ENCODE measurements around the gene EN2.

EN2 gene

DNA sequence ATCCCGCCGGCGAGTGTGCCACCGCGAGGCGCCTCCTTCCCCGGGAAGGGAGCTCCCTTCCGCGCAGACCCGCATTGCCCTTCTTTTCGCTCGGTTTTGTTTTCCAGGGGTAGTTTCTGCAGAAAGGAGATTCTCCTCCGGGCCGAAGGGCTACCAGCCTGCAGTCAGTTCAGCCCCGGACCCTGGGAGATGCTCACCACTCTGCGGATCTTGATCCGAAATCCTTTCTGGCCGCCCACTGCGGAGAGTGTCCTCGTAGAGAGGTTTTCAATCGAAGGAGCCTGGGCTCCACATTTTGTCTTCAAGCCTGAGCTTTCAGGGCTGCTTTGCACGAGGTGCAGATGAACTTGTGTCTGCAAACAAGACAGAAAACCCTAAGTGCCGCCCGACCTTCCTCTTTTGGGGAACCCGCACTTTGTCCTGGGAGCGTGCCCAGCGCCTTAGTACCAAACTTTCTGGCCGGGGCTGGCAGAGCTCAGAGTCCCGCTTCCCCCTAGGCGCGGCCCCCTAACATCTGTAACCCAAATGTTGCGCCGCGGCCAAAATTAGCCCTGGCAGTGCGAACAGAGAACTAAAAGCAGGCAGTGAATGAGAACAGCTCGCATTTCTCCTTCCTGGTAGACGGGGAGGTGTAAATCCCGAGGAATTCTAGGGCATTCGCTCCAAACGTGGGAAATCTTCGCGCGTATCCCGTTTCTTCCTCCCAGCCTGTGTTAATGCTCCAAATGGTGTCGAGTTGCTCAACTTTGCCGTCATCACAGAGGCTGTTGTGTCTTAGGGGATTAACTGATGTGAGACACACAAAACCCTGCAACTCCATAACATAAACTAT lies 6.7 kb upstream of the EN2 start:
- H3K27ac ChIP-seq (ENCODE audit: low read length): no peak overlapping the region
- no peaks in the 10 kb centered on the region for H3K79me2 ChIP-seq (ENCODE audit: low read length)
- peaks cover 15% of the 10 kb centered on the region for H3K27me3 ChIP-seq (ENCODE audit: low read depth, low read length)
- H4K20me1 ChIP-seq (ENCODE audit: insufficient read depth, low read length): no peaks in the 10 kb centered on the region
- no peaks in the 10 kb centered on the region for H3K36me3 ChIP-seq (replicated peaks; ENCODE audit: low read depth, low read length)
- no peak overlapping the region for H3K4me2 ChIP-seq (ENCODE audit: low read length)
- TF ChIP-seq, protein P1, sequence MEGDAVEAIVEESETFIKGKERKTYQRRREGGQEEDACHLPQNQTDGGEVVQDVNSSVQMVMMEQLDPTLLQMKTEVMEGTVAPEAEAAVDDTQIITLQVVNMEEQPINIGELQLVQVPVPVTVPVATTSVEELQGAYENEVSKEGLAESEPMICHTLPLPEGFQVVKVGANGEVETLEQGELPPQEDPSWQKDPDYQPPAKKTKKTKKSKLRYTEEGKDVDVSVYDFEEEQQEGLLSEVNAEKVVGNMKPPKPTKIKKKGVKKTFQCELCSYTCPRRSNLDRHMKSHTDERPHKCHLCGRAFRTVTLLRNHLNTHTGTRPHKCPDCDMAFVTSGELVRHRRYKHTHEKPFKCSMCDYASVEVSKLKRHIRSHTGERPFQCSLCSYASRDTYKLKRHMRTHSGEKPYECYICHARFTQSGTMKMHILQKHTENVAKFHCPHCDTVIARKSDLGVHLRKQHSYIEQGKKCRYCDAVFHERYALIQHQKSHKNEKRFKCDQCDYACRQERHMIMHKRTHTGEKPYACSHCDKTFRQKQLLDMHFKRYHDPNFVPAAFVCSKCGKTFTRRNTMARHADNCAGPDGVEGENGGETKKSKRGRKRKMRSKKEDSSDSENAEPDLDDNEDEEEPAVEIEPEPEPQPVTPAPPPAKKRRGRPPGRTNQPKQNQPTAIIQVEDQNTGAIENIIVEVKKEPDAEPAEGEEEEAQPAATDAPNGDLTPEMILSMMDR (IDR thresholded peaks at IDR 0.05; ENCODE audit: low read depth, low read length): no peak
- TF ChIP-seq EZH2phosphoT487 (IDR thresholded peaks at IDR 0.05; ENCODE audit: low read depth): no peak
- H2AFZ ChIP-seq (ENCODE audit: low read depth, low read length): no peak overlapping the region
- no peaks in the 10 kb centered on the region for H3K9me3 ChIP-seq (ENCODE audit: insufficient read depth, low read length)
- no peak overlapping the region for H3K9ac ChIP-seq (ENCODE audit: low read length)
- H3K4me3 ChIP-seq (ENCODE audit: low read length): no peak overlapping the region
- H3K4me1 ChIP-seq (ENCODE audit: low read length): no peaks in the 10 kb centered on the region

DNA sequence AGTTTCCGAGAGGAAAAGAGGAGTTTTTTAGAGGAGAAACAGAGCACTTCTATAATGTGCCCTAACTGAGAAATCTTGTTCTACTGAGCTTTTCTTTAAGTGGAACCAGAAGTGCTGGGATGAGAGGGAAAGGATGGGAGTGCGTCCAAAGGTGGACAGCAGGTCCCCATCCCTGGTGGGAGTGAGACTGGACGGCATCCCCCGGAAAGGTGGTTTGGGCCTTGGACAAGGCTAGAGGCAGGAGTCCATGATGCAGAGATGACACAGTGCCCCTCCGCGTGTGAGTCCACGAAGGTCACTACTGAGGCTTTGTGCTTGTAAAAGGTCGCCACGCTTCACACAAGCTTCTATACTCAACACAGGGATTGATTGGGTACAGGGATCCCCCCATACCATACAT lies 6.1 kb upstream of the EN2 start:
- no peak overlapping the region for H3K4me2 ChIP-seq (ENCODE audit: low read length)
- H3K79me2 ChIP-seq (ENCODE audit: low read length): no peaks in the 10 kb centered on the region
- H2AFZ ChIP-seq (ENCODE audit: low read depth, low read length): no peak overlapping the region
- H3K4me1 ChIP-seq (ENCODE audit: low read length): no peaks in the 10 kb centered on the region
- H4K20me1 ChIP-seq (ENCODE audit: insufficient read depth, low read length): no peaks in the 10 kb centered on the region
- no peak overlapping the region for H3K4me3 ChIP-seq (ENCODE audit: low read length)
- H3K9me3 ChIP-seq (ENCODE audit: insufficient read depth, low read length): no peaks in the 10 kb centered on the region
- H3K27ac ChIP-seq (ENCODE audit: low read length): no peak overlapping the region
- no peaks in the 10 kb centered on the region for H3K36me3 ChIP-seq (replicated peaks; ENCODE audit: low read depth, low read length)
- H3K9ac ChIP-seq (ENCODE audit: low read length): no peak overlapping the region
- peaks cover 15% of the 10 kb centered on the region for H3K27me3 ChIP-seq (ENCODE audit: low read depth, low read length)
- TF ChIP-seq EZH2phosphoT487 (IDR thresholded peaks at IDR 0.05; ENCODE audit: low read depth): no peak
- TF ChIP-seq, protein P1 (IDR thresholded peaks at IDR 0.05; ENCODE audit: low read depth, low read length): no peak

DNA sequence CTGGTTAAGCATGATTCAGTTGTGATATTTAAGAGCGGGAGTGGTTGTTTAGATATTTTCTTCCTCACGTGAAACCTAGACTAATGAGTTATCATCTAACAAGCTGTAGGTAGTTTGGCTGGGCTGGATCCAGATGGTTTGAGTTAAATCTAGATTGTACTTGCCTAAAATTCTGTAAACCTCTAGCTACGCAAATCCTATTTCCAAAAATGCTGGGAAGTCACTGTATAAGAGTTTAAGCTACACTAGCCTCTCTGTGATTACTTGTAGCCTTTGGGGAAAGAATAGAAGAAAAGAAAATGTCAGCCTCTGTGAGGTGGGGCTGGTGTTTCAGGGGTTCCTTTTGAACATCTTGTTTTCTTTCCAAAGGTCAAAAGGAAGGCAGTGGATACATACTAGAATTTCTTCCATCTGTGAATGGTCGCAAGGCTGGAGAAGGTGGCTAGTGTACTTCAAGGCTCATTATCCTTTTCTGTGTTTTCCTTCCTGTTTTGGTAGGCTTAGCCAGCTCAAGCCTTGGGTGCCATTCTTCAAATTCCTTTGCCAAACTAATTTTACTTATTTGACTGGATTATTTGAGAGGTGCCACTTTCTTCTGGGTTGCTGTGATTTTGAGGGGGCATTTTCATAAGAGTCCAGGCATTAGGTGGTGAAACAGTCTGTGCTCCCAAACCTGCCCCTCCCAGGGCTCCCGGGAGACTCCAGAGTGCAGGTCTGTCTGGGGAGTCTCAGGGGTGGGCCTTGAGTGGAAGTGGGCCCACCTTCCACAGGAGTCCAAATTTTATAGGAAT lies 5.2 kb upstream of the EN2 start:
- Histone ChIP-seq H2AFZ (ENCODE audit: low read depth, low read length) (no peak overlapping the region), H3K36me3 (replicated peaks; ENCODE audit: low read depth, low read length) (no peaks in the 10 kb centered on the region), H3K27ac (ENCODE audit: low read length) (no peak overlapping the region), H3K4me3 (ENCODE audit: low read length) (no peak overlapping the region), H4K20me1 (ENCODE audit: insufficient read depth, low read length) (no peaks in the 10 kb centered on the region), H3K9me3 (ENCODE audit: insufficient read depth, low read length) (no peaks in the 10 kb centered on the region), H3K4me2 (ENCODE audit: low read length) (no peak overlapping the region), H3K27me3 (ENCODE audit: low read depth, low read length) (peaks cover 15% of the 10 kb centered on the region), H3K79me2 (ENCODE audit: low read length) (no peaks in the 10 kb centered on the region), H3K4me1 (ENCODE audit: low read length) (no peaks in the 10 kb centered on the region), H3K9ac (ENCODE audit: low read length) (no peak overlapping the region)
- TF ChIP-seq, protein P1 (IDR thresholded peaks at IDR 0.05; ENCODE audit: low read depth, low read length): no peak
- no peak for TF ChIP-seq EZH2phosphoT487 (IDR thresholded peaks at IDR 0.05; ENCODE audit: low read depth)
